GM23248 (cell line): ENCODE results near the gene NME9. TPM values are rescaled to one million over a fixed set of nuclear protein-coding genes. Genes with fewer than 3 reads are reported as not detected.

Experiments used
- DNase-seq: peaks from one replicate; pipeline ENCODE4 v3.0.0-alpha.2; 2015
- H2AFZ ChIP-seq: fragments of 200-600 bp; sonication (generic); 2 replicates; pipeline ENCODE4 v1.6.1; 2016; ENCODE audit warnings: antibody characterized with exemption
- H3F3A ChIP-seq: fragments of 200-600 bp; sonication (generic); 2 replicates; pipeline ENCODE4 v1.6.1; 2016; ENCODE audit warnings: mild to moderate bottlenecking, antibody characterized with exemption, mixed run types; ENCODE audit not compliant: insufficient read depth
- H3K27ac ChIP-seq: fragments of 200-600 bp; sonication (generic); 2 replicates; pipeline ENCODE4 v1.5.1; 2016; ENCODE audit warnings: mild to moderate bottlenecking
- H3K27me3 ChIP-seq: fragments of 200-600 bp; sonication (generic); replicated peaks from 2 replicates; pipeline ENCODE4 v1.6.1; 2016; ENCODE audit warnings: mild to moderate bottlenecking; ENCODE audit not compliant: insufficient read depth
- H3K36me3 ChIP-seq: fragments of 200-600 bp; sonication (generic); 2 replicates; pipeline ENCODE4 v1.6.1; 2016; ENCODE audit warnings: low read depth, mild to moderate bottlenecking
- H3K4me1 ChIP-seq: fragments of 200-600 bp; sonication (generic); 2 replicates; pipeline ENCODE4 v1.6.1; 2016; ENCODE audit warnings: mild to moderate bottlenecking; ENCODE audit not compliant: insufficient read depth
- H3K4me2 ChIP-seq: fragments of 200-600 bp; sonication (generic); one replicate; pipeline ENCODE4 v1.6.1; 2016; ENCODE audit warnings: mild to moderate bottlenecking; ENCODE audit not compliant: unreplicated experiment
- H3K4me3 ChIP-seq: fragments of 200-600 bp; sonication (generic); 2 replicates; pipeline ENCODE4 v1.5.1; 2016; ENCODE audit warnings: mild to moderate bottlenecking
- H3K79me2 ChIP-seq: fragments of 200-600 bp; sonication (generic); 2 replicates; pipeline ENCODE4 v1.6.1; 2016; ENCODE audit warnings: mild to moderate bottlenecking; ENCODE audit not compliant: insufficient read depth
- H3K9ac ChIP-seq: fragments of 200-600 bp; sonication (generic); 2 replicates; pipeline ENCODE4 v1.6.1; 2016; ENCODE audit warnings: mild to moderate bottlenecking
- H3K9me2 ChIP-seq: fragments of 200-600 bp; sonication (generic); 2 replicates; pipeline ENCODE4 v1.6.1; 2016; ENCODE audit warnings: mixed run types, mild to moderate bottlenecking, moderate library complexity; ENCODE audit not compliant: insufficient read depth
- H3K9me3 ChIP-seq: fragments of 200-600 bp; sonication (generic); one replicate; pipeline ENCODE4 v1.6.1; 2017; ENCODE audit warnings: low read depth
- H4K20me1 ChIP-seq: fragments of 200-600 bp; sonication (generic); 2 replicates; pipeline ENCODE4 v1.6.0; 2016; ENCODE audit not compliant: insufficient read depth
- EZH2 ChIP-seq: fragments of 200-600 bp; sonication (generic); IDR thresholded peaks from 2 replicates; pipeline ENCODE4 v1.6.1; 2018; ENCODE audit warnings: antibody characterized with exemption, mild to moderate bottlenecking; ENCODE audit not compliant: insufficient read depth, poor library complexity, severe bottlenecking
- EZH2phosphoT487 ChIP-seq: fragments of 200-600 bp; sonication (generic); IDR thresholded peaks from 2 replicates; pipeline ENCODE4 v1.6.1; 2018; ENCODE audit warnings: antibody characterized with exemption, moderate library complexity, mild to moderate bottlenecking, low read depth; ENCODE audit not compliant: insufficient read depth
- WGBS, 2 experiments: methylation state at CpG; one replicate each; pipeline ENCODE4 v1.1.6; 2015 to 2017; ENCODE audit warnings: low lambda C conversion rate in 2 of 2, low coverage in 1 of 2; ENCODE audit errors: missing lambda C conversion rate in 2 of 2; 5-methylcytosine and 5-hydroxymethylcytosine counted together
- in situ Hi-C: fragments of 300-500 bp; cut with MboI; formaldehyde crosslinking; loops from 2 replicates; pipeline ENCODE4 v1.15.0; 2020
- polyA plus RNA-seq: library from polyadenylated mRNA; unstranded; fragments of >200 nt; fragmentation: Nextera tagmentation; extraction: Ambion mirVana; gene quantifications from 2 replicates; pipeline ENCODE4 v1.2.1, GENCODE V29; 2016
- total RNA-seq: library from RNA; depleted of rRNA; stranded (reverse); fragments of >200 nt; shearing (Covaris generic); gene quantifications from 2 replicates; pipeline ENCODE4 v1.2.3, GENCODE V29; 2014

The NME9 gene
- total and polyA plus RNA-seq, 2 experiments from 2014 or later, result 0.14 TPM; not detected in 1

GRCh38 chr3:138367911-138368310 lies 38.3 kb upstream of the NME9 start:
- Histone ChIP-seq H3K9ac (0 out of 2 replicates have a peak overlapping the region, but pooled peaks have one; percentile 22), H3K79me2 (peaks cover 98% of the 10 kb centered on the region), H3K27me3 (no peaks in the 10 kb centered on the region), H2AFZ (no peak overlapping the region), H3K27ac (peak overlapping the region; percentile 55), H3K4me1 (peaks cover 12% of the 10 kb centered on the region), H4K20me1 (no peaks in the 10 kb centered on the region), H3F3A (no peaks in the 10 kb centered on the region), H3K4me2 (peak overlapping the region; percentile 19), H3K36me3 (no peaks in the 10 kb centered on the region), H3K4me3 (no peak overlapping the region), H3K9me2 (no peaks in the 10 kb centered on the region), H3K9me3 (no peaks in the 10 kb centered on the region)
- peak; percentile 89 for DNase-seq
- 26% methylated on average over 5 of the region's 5 CpGs for WGBS, 2 experiments
- in situ Hi-C loops, result no loop called here
- no peak for TF ChIP-seq EZH2phosphoT487
- TF ChIP-seq EZH2, result no peak

DNA sequence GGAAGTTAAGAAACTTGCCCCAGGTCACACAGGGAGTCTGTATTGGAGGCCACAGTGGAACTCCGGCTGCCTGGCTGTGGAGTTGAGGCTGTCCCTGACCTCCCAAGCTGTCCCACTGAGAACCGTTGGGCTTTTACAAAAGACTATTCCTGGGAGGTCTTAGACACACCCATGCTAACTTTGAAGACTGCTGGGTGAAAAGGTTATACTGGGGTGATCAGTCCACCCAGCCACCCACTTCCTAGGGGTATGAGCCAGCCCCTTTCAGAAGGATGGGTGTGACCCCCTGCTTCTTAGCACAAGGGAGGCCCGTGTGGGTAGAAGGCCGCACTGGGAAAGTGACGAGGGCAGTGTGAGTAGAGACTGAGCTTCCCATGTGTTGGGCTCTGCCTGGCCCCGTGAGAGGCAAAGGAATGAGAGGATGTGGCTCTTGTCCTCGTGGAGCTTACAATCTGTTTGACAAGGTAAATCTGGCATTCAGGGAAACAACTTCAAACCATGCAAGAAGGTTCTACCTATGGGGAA lies 37.7 kb upstream of the NME9 start:
- 77% methylated on average over 7 of the region's 7 CpGs for WGBS, 2 experiments
- no peaks in the 10 kb centered on the region for H3K9me3 ChIP-seq
- no peaks in the 10 kb centered on the region for H3F3A ChIP-seq
- H2AFZ ChIP-seq, result no peak overlapping the region
- H3K9ac ChIP-seq, result 0 out of 2 replicates have a peak overlapping the region, but pooled peaks have one; percentile 22
- no peak overlapping the region for H3K4me2 ChIP-seq
- no peaks in the 10 kb centered on the region for H3K27me3 ChIP-seq
- no peak for DNase-seq
- TF ChIP-seq EZH2phosphoT487 (no peak), EZH2 (no peak)
- in situ Hi-C loops, result no loop called here
- H3K9me2 ChIP-seq, result no peaks in the 10 kb centered on the region
- H4K20me1 ChIP-seq, result no peaks in the 10 kb centered on the region
- H3K36me3 ChIP-seq, result no peaks in the 10 kb centered on the region
- peak overlapping the region; percentile 55 for H3K27ac ChIP-seq
- H3K4me3 ChIP-seq, result no peak overlapping the region
- peaks cover 94% of the 10 kb centered on the region for H3K79me2 ChIP-seq
- H3K4me1 ChIP-seq, result peaks cover 12% of the 10 kb centered on the region

DNA sequence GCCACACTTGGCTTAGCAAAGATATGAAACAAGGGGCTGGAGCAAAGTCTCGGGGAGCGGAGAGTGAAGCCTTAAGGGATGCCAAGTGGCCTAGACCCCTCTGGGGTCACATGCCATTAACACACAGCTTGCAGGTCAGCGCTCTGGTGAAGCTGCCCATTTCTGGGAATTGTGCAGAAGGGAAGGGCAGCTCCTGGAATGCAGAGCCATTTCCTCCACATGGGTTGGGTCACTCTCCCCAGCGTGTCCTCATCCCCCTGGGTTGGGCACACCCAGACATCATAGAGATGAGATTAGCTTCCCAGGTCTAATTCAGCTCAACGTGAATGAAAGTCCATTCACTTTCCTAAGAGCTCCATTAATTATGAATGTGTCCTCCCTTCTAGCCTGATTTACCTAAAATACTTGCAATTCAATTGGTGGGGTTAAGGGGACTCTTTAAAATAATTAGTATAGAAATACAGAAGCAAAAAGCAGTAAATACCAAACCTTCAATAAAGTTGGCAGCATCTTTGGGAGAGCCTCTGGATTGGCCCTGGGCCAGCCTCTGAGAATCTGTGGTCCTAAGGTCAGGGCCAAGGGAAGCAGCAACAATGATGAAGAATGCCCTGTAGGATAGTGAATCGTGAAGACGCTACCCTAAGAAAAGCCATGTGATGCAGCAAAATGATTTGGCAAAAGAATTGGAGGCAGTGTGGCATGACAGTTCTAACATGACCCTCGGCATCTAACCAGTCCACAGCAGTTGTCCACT lies 36.5 kb upstream of the NME9 start:
- Histone ChIP-seq H3K79me2 (peaks cover 84% of the 10 kb centered on the region), H3K27ac (no peak overlapping the region), H3K9ac (no peak overlapping the region), H3K4me3 (no peak overlapping the region), H3K9me3 (no peaks in the 10 kb centered on the region), H3K27me3 (no peaks in the 10 kb centered on the region), H3F3A (no peaks in the 10 kb centered on the region), H4K20me1 (no peaks in the 10 kb centered on the region), H3K4me2 (no peak overlapping the region), H3K36me3 (no peaks in the 10 kb centered on the region), H2AFZ (no peak overlapping the region), H3K9me2 (no peaks in the 10 kb centered on the region), H3K4me1 (peaks cover 12% of the 10 kb centered on the region)
- WGBS, 2 experiments, result 83% methylated on average over 8 of the region's 8 CpGs
- TF ChIP-seq EZH2 (no peak), EZH2phosphoT487 (no peak)
- no peak for DNase-seq
- in situ Hi-C loops, result no loop called here

DNA sequence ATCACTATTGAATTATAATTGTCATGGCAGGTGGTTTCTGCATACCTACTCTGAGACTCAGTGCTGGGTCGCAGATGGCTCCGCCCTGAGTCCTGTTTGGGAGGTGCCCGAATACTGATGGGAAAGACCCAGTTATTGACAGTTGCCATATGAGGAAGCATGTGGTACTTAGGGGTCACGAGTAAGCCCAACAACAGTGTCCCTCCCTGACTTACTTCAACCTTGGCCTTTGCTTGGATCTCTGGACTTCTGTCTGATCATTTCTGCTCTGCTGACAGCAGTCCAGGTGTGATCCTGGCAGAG lies 35.6 kb upstream of the NME9 start:
- H2AFZ ChIP-seq, result no peak overlapping the region
- no peak overlapping the region for H3K4me3 ChIP-seq
- 100% methylated on average over 4 of the region's 4 CpGs for WGBS, 2 experiments
- peaks cover 12% of the 10 kb centered on the region for H3K4me1 ChIP-seq
- no peaks in the 10 kb centered on the region for H3F3A ChIP-seq
- TF ChIP-seq EZH2 (no peak), EZH2phosphoT487 (no peak)
- H3K79me2 ChIP-seq, result peaks cover 84% of the 10 kb centered on the region
- H4K20me1 ChIP-seq, result no peaks in the 10 kb centered on the region
- no peak overlapping the region for H3K4me2 ChIP-seq
- H3K36me3 ChIP-seq, result no peaks in the 10 kb centered on the region
- no peaks in the 10 kb centered on the region for H3K9me3 ChIP-seq
- no peaks in the 10 kb centered on the region for H3K27me3 ChIP-seq
- no peak for DNase-seq
- in situ Hi-C loops, result no loop called here
- no peak overlapping the region for H3K9ac ChIP-seq
- H3K27ac ChIP-seq, result no peak overlapping the region
- no peaks in the 10 kb centered on the region for H3K9me2 ChIP-seq
